RWPE2 (cell line): Measurements from ENCODE around the gene STX10.

Source experiments
- ATAC-seq: fragments of 200-7000 bp; cut with Tn5 transposase; 3 replicates; pipeline ENCODE4 v1.9.1; 2021; ENCODE audit warnings: low read depth
- DNase-seq: peaks from one replicate; pipeline ENCODE4 v3.0.0-alpha.2; 2020; ENCODE audit warnings: low spot score
- H3K27ac ChIP-seq: fragments of 450-650 bp; 2 replicates; pipeline ENCODE4 v1.5.1; 2017; ENCODE audit warnings: mild to moderate bottlenecking; ENCODE audit not compliant: poor library complexity, severe bottlenecking
- H3K27me3 ChIP-seq: fragments of 250-450 bp; sonication (Bioruptor Pico); 2 replicates; pipeline ENCODE4 v1.5.1; 2021; ENCODE audit warnings: mild to moderate bottlenecking, moderate library complexity; ENCODE audit not compliant: insufficient read depth, poor library complexity, severe bottlenecking
- H3K36me3 ChIP-seq: fragments of 250-450 bp; sonication (Bioruptor Pico); 2 replicates; pipeline ENCODE4 v1.5.1; 2020; ENCODE audit warnings: low read depth, mild to moderate bottlenecking, moderate library complexity
- H3K4me1 ChIP-seq: fragments of 250-450 bp; sonication (Bioruptor Pico); 2 replicates; pipeline ENCODE4 v1.5.1; 2021; ENCODE audit warnings: mild to moderate bottlenecking, moderate library complexity; ENCODE audit not compliant: insufficient read depth, poor library complexity, severe bottlenecking
- H3K4me3 ChIP-seq: fragments of 250-450 bp; sonication (Bioruptor Pico); 2 replicates; pipeline ENCODE4 v1.5.1; 2021; ENCODE audit warnings: mild to moderate bottlenecking, moderate library complexity; ENCODE audit not compliant: severe bottlenecking
- H3K9me3 ChIP-seq: fragments of 250-450 bp; sonication (Bioruptor Pico); 2 replicates; pipeline ENCODE4 v1.5.1; 2021; ENCODE audit warnings: mild to moderate bottlenecking, moderate library complexity; ENCODE audit not compliant: severe bottlenecking
- TF ChIP-seq, protein P1 (sequence below): fragments of 450-650 bp; IDR thresholded peaks from one replicate; pipeline ENCODE4 v1.5.1; 2017; ENCODE audit warnings: mild to moderate bottlenecking, moderate library complexity; ENCODE audit not compliant: poor library complexity, severe bottlenecking

Gene STX10

DNA sequence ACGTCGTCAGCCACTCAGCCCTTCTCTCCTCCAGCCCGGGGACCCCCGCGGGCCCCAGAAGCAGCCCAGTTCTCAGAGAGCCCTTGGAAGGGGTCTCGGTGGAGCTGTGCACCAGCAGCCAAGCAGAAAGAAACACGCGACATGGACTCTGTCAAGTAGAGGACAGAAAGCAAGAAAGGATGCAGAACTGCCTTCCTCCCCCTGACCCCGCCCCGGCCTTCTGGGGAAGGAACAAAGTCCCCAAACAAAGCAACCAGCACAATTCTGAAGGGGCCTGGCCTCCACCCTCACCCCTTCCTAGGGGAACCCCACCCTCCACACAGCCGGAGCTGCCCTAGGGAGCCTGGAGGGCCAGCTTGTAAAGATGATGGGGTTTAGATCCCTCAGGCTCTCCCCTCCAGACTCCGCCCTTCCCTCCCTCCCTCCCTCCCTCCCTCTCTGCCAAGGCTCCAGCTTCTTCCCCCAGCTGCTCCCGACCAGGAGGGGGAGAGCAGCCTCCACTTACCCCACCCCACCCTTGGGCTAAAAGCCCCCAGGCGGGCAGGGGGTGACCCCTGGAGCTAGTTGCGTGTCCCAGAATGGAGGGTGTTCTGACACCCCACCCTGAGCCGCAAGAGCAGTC, 55.3 kb downstream of the STX10 start:
- no peaks in the 10 kb centered on the region for H3K36me3 ChIP-seq
- H3K27ac ChIP-seq = no peak overlapping the region
- no peak for DNase-seq
- H3K4me1 ChIP-seq = no peaks in the 10 kb centered on the region
- no peak overlapping the region for H3K4me3 ChIP-seq
- no peaks in the 10 kb centered on the region for H3K9me3 ChIP-seq
- ATAC-seq = no peak
- TF ChIP-seq, protein P1, sequence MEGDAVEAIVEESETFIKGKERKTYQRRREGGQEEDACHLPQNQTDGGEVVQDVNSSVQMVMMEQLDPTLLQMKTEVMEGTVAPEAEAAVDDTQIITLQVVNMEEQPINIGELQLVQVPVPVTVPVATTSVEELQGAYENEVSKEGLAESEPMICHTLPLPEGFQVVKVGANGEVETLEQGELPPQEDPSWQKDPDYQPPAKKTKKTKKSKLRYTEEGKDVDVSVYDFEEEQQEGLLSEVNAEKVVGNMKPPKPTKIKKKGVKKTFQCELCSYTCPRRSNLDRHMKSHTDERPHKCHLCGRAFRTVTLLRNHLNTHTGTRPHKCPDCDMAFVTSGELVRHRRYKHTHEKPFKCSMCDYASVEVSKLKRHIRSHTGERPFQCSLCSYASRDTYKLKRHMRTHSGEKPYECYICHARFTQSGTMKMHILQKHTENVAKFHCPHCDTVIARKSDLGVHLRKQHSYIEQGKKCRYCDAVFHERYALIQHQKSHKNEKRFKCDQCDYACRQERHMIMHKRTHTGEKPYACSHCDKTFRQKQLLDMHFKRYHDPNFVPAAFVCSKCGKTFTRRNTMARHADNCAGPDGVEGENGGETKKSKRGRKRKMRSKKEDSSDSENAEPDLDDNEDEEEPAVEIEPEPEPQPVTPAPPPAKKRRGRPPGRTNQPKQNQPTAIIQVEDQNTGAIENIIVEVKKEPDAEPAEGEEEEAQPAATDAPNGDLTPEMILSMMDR = no peak
- no peaks in the 10 kb centered on the region for H3K27me3 ChIP-seq

DNA sequence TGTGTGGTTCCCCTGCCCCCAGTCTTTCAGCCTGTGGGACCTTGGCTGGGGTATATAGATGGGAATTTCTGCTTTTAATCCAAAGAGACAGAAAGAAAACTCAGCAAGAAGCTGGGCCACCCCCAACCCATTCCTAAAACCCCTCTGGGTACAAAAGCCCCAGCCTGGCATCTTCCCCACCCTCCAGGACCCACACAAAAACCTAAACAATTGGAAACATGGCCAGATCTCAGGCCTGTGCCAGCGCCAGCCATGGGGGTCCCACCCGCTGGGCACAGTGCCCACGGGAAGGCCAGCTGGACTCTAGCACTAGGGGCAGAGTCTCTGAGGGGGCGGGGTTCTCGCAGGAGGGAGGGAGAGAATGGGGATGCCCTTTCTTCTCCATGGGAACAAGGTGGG, 56.1 kb downstream of the STX10 start:
- Histone ChIP-seq H3K9me3 (no peaks in the 10 kb centered on the region), H3K4me3 (no peak overlapping the region), H3K36me3 (no peaks in the 10 kb centered on the region), H3K27ac (no peak overlapping the region), H3K27me3 (no peaks in the 10 kb centered on the region), H3K4me1 (no peaks in the 10 kb centered on the region)
- ATAC-seq (no peak), DNase-seq (no peak)
- TF ChIP-seq, protein P1 = peak; percentile 66
